HepG2 (cell line): ENCODE data around the gene OSBPL2. TPM values are rescaled to one million over a fixed set of nuclear protein-coding genes. Genes with fewer than 3 reads are reported as not detected.

Source experiments
- ATAC-seq: fragments of 200-7000 bp; cut with Tn5 transposase; 3 replicates; pipeline ENCODE4 v1.9.1; 2020; ENCODE audit warnings: mild to moderate bottlenecking, moderate library complexity
- BruUV-seq: library from RNA; stranded (reverse); fragments of 400-500 nt; replicated peaks from 2 replicates; lab custom pipeline; 2021; lab: Mats Ljungman, UMichigan
- CTCF ChIA-PET: fragments of 300-600 bp; formaldehyde crosslinking; extraction: SDS; loops from one replicate; lab custom pipeline; 2021; ENCODE audit warnings: low total read pairs, inconsistent platforms, low intra/inter-chr PET ratio; lab: Yijun Ruan, JAX
- POLR2A ChIA-PET: fragments of 350-600 bp; sonication (Branson Sonifier 250); formaldehyde crosslinking; loops from one replicate; lab custom pipeline; 2020; ENCODE audit warnings: antibody characterized with exemption, inconsistent platforms; lab: Yijun Ruan, JAX
- DNase-seq: peaks from one replicate; pipeline ENCODE4 v3.0.0-alpha.2; 2015; ENCODE audit warnings: low spot score
- FAIRE-seq: peaks from 3 replicates; lab custom pipeline; 2011; peaks lifted over from hg19 to GRCh38; lab: Jason Lieb, UNC
- H2AFZ ChIP-seq: one replicate; pipeline ENCODE4 v1.6.1; 2011; ENCODE audit warnings: low read length, inconsistent platforms
- H3K27ac ChIP-seq: fragments of 300-600 bp; 3 replicates; pipeline ENCODE4 v1.8.0; 2011; ENCODE audit warnings: mixed run types, mild to moderate bottlenecking, mixed read lengths, low read length, inconsistent platforms; ENCODE audit not compliant: insufficient read depth; ENCODE audit errors: extremely low read length
- H3K27me3 ChIP-seq, 2 experiments: fragments of 200-600 bp in 1 of 2; 2 replicates in 1 of 2; 3 replicates in 1 of 2; pipeline versions ENCODE4 v1.6.0 to v1.8.0; 2011; ENCODE audit warnings: low read length in 2 of 2, mild to moderate bottlenecking in 2 of 2, moderate library complexity in 2 of 2, inconsistent platforms in 1 of 2; ENCODE audit not compliant: insufficient read depth in 2 of 2, control insufficient read depth in 1 of 2
- H3K36me3 ChIP-seq, 2 experiments: fragments of 200-600 bp in 1 of 2; replicated peaks in 1 of 2; 2 replicates in 1 of 2; 3 replicates in 1 of 2; pipeline versions ENCODE4 v1.5.1 to v1.8.0; 2011; ENCODE audit warnings: low read length in 2 of 2, inconsistent platforms in 1 of 2; ENCODE audit not compliant: insufficient read depth in 2 of 2, control insufficient read depth in 1 of 2
- H3K4me1 ChIP-seq: 2 replicates; pipeline ENCODE4 v1.5.1; 2012; ENCODE audit warnings: low read length, inconsistent platforms; ENCODE audit not compliant: insufficient read depth
- H3K4me2 ChIP-seq: 2 replicates; pipeline ENCODE4 v1.6.0; 2011; ENCODE audit warnings: low read depth, low read length, inconsistent platforms
- H3K4me3 ChIP-seq, 3 experiments: fragments of 200-600 bp in 1 of 3; sonication (generic), shearing (Covaris generic) in 1 of 3; replicated peaks in 1 of 3; 2 replicates each; pipeline ENCODE4 v1.5.1; 2011 to 2016; ENCODE audit warnings: low read length in 3 of 3, inconsistent platforms in 2 of 3, low read depth in 2 of 3, mild to moderate bottlenecking in 2 of 3, control low read depth in 1 of 3, mixed read lengths in 1 of 3; ENCODE audit not compliant: insufficient read depth in 1 of 3
- H3K79me2 ChIP-seq: one replicate; pipeline ENCODE4 v1.6.1; 2011; ENCODE audit warnings: low read length, inconsistent platforms; ENCODE audit not compliant: insufficient read depth
- H3K9ac ChIP-seq: 2 replicates; pipeline ENCODE4 v1.6.0; 2011; ENCODE audit warnings: mild to moderate bottlenecking, low read depth, low read length, inconsistent platforms; ENCODE audit not compliant: insufficient read depth
- H3K9me3 ChIP-seq: 2 replicates; pipeline ENCODE4 v1.5.1; 2012; ENCODE audit warnings: mild to moderate bottlenecking, low read length
- H4K20me1 ChIP-seq: 2 replicates; pipeline ENCODE4 v1.6.0; 2011; ENCODE audit warnings: inconsistent platforms, mild to moderate bottlenecking, low read length, moderate library complexity; ENCODE audit not compliant: insufficient read depth
- HMGXB3 ChIP-seq: sonication (generic); formaldehyde crosslinking; IDR thresholded peaks from 2 replicates; pipeline ENCODE4 v1.4.0; 2020; ENCODE audit warnings: missing genetic modification reagents, borderline replicate concordance
- MTF1 ChIP-seq: sonication (generic); formaldehyde crosslinking; IDR thresholded peaks from 2 replicates; pipeline ENCODE4 v1.5.0; 2020; ENCODE audit warnings: missing genetic modification reagents
- MTF2 ChIP-seq: sonication (generic); formaldehyde crosslinking; IDR thresholded peaks from 2 replicates; pipeline ENCODE4 v1.5.0; 2020; ENCODE audit warnings: missing genetic modification reagents, borderline replicate concordance
- SP4 ChIP-seq: sonication (generic); formaldehyde crosslinking; IDR thresholded peaks from 2 replicates; pipeline ENCODE4 v1.8.1; 2023; ENCODE audit warnings: mild to moderate bottlenecking, missing genetic modification reagents
- TBP ChIP-seq: sonication (generic); formaldehyde crosslinking; IDR thresholded peaks from 2 replicates; pipeline ENCODE4 v1.5.0; 2020; ENCODE audit warnings: missing genetic modification reagents
- ZNF503 ChIP-seq: sonication (generic); formaldehyde crosslinking; IDR thresholded peaks from 2 replicates; pipeline ENCODE4 v1.4.0; 2020; ENCODE audit warnings: missing genetic modification reagents
- WGBS: methylation state at CpG from one replicate; pipeline ENCODE4 v1.1.6; 2017; ENCODE audit warnings: low lambda C conversion rate; 5-methylcytosine and 5-hydroxymethylcytosine counted together
- in situ Hi-C: cut with HindIII; loops from 2 replicates; pipeline ENCODE4 v1.10.0; 2017; ENCODE audit warnings: low pct_unique_long_range_greater_than_20kb; ENCODE audit not compliant: extremely low pct_ligation_motif_present
- intact Hi-C: fragments of 100-400 bp; cut with micrococcal nuclease; formaldehyde crosslinking; loops from one replicate; pipeline ENCODE4 v1.10.0; 2022; ENCODE audit not compliant: unreplicated experiment
- polyA plus RNA-seq, 8 experiments: library from polyadenylated mRNA; depleted of rRNA in 3 of 8; stranded (reverse) in 7 of 8; unstranded in 1 of 8; fragments of >200 nt; fragmentation: Illumina TruSeq in 4 of 8; extraction: Trizol in 4 of 8; gene quantifications; 2 replicates each; pipeline versions ENCODE4 v1.2.1 to v1.2.3, GENCODE V29; 2011 to 2016; ENCODE audit warnings: low read depth in 4 of 8, missing spikeins in 1 of 8, mixed read lengths in 1 of 8; ENCODE audit not compliant: insufficient read depth in 1 of 8
- total RNA-seq, 5 experiments: library from RNA; depleted of rRNA; stranded (reverse); fragments of >200 nt; fragmentation: Illumina TruSeq; extraction: Trizol; gene quantifications; 2 replicates each; pipeline ENCODE4 v1.2.3, GENCODE V29; 2016; ENCODE audit warnings: low read depth in 1 of 5
- TF ChIP-seq, protein P1 (sequence below): sonication (generic); formaldehyde crosslinking; conservative IDR thresholded peaks from 2 replicates; pipeline ENCODE4 v1.4.0; 2020; ENCODE audit warnings: missing genetic modification reagents
- TF ChIP-seq, protein P2 (sequence below): sonication (generic); formaldehyde crosslinking; IDR thresholded peaks from 2 replicates; pipeline ENCODE4 v1.4.0; 2020; ENCODE audit warnings: missing genetic modification reagents, borderline replicate concordance

OSBPL2 gene
- total and polyA plus RNA-seq, 2 of the 13 experiments (the other 11 are each of a cell fraction or from before 2014, with no cell fraction given): 18.5 to 37.4 TPM

DNA sequence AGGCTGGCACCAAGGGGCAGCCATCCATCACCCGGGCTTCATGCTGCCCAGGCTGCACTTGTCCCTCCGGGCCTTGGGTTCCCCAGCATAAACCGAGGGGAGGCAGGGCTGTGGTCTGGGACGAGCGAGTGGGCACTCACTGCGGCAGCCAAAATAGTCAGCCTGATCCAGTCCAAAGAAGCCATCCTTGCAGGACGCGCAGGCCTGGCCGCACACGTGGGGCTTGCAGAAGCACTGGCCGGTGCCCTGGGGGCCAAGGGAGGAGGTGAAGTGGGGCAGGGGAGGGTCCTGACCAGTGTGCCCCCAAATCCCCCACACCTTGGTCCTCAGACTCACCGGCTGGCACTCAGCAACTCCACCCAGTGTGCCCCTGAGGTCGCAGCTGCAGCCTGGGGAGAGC is 96.6 kb downstream of the OSBPL2 start (continued):
- TF ChIP-seq ZNF503 (no peak), MTF1 (CRISPR knock-in tag) (no peak)
- TF ChIP-seq, all 625 proteins: peak for 2

DNA sequence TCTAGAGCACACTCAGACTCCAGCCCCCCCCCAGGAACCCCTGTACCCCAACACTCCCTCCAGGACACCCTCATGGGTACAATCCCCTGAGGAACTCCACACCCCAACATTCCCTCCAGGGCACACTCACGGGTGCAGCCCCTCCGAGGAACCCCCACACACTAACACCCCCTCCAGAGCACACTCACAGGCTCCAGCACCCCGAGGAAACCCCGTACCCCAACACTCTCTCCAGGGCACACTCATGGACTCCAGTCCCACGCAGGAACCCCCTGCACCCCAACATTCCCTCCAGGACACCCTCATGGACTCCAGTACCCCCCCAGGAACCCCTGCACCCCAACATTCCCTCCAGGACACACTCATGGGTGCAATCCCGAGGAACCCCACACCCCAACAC is 97.2 kb downstream of the OSBPL2 start:
- BruUV-seq: no TSS peak
- Histone ChIP-seq H3K4me1 (peaks cover 9% of the 10 kb centered on the region; the same call in 1 of the 2 replicates), H3K27ac (no peak overlapping the region), H2AFZ (no peak overlapping the region), H3K9me3 (no peaks in the 10 kb centered on the region), H3K79me2 (no peaks in the 10 kb centered on the region), H3K4me3 (no peak overlapping the region), H3K4me2 (no peak overlapping the region), H3K27me3 (no peaks in the 10 kb centered on the region), H4K20me1 (no peaks in the 10 kb centered on the region; the same call in 1 of the 2 replicates), H3K9ac (no peak overlapping the region), H3K36me3 (peaks cover 62 to 82% of the 10 kb centered on the region in 2 experiments)
- DNase-seq: no peak
- ChIA-PET CTCF (no interaction called here), POLR2A (no interaction called here)
- in situ Hi-C loops (no loop called here), intact Hi-C loops (no loop called here)
- FAIRE-seq: no peak
- 92% methylated on average over 6 of the region's 6 CpGs for WGBS
- ATAC-seq: no peak
- TF ChIP-seq, protein P1, sequence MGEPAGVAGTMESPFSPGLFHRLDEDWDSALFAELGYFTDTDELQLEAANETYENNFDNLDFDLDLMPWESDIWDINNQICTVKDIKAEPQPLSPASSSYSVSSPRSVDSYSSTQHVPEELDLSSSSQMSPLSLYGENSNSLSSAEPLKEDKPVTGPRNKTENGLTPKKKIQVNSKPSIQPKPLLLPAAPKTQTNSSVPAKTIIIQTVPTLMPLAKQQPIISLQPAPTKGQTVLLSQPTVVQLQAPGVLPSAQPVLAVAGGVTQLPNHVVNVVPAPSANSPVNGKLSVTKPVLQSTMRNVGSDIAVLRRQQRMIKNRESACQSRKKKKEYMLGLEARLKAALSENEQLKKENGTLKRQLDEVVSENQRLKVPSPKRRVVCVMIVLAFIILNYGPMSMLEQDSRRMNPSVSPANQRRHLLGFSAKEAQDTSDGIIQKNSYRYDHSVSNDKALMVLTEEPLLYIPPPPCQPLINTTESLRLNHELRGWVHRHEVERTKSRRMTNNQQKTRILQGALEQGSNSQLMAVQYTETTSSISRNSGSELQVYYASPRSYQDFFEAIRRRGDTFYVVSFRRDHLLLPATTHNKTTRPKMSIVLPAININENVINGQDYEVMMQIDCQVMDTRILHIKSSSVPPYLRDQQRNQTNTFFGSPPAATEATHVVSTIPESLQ (CRISPR knock-in tag): no peak
- TF ChIP-seq HMGXB3 (CRISPR knock-in tag): no peak
- no peak for TF ChIP-seq MTF2 (CRISPR knock-in tag)
- TF ChIP-seq, protein P2, sequence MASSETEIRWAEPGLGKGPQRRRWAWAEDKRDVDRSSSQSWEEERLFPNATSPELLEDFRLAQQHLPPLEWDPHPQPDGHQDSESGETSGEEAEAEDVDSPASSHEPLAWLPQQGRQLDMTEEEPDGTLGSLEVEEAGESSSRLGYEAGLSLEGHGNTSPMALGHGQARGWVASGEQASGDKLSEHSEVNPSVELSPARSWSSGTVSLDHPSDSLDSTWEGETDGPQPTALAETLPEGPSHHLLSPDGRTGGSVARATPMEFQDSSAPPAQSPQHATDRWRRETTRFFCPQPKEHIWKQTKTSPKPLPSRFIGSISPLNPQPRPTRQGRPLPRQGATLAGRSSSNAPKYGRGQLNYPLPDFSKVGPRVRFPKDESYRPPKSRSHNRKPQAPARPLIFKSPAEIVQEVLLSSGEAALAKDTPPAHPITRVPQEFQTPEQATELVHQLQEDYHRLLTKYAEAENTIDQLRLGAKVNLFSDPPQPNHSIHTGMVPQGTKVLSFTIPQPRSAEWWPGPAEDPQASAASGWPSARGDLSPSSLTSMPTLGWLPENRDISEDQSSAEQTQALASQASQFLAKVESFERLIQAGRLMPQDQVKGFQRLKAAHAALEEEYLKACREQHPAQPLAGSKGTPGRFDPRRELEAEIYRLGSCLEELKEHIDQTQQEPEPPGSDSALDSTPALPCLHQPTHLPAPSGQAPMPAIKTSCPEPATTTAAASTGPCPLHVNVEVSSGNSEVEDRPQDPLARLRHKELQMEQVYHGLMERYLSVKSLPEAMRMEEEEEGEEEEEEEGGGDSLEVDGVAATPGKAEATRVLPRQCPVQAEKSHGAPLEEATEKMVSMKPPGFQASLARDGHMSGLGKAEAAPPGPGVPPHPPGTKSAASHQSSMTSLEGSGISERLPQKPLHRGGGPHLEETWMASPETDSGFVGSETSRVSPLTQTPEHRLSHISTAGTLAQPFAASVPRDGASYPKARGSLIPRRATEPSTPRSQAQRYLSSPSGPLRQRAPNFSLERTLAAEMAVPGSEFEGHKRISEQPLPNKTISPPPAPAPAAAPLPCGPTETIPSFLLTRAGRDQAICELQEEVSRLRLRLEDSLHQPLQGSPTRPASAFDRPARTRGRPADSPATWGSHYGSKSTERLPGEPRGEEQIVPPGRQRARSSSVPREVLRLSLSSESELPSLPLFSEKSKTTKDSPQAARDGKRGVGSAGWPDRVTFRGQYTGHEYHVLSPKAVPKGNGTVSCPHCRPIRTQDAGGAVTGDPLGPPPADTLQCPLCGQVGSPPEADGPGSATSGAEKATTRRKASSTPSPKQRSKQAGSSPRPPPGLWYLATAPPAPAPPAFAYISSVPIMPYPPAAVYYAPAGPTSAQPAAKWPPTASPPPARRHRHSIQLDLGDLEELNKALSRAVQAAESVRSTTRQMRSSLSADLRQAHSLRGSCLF (CRISPR knock-in tag): no peak
- TF ChIP-seq TBP (CRISPR knock-in tag): no peak
- TF ChIP-seq SP4: no peak
